ENCODE measurements around the gene THSD7A. TPM values are rescaled to one million over a fixed set of nuclear protein-coding genes. Genes with fewer than 3 reads are reported as not detected.

The THSD7A gene
- total and polyA plus RNA-seq, 2 of the 4 experiments (the other 2 are of a cell fraction): 0.02 to 0.18 TPM

DNA sequence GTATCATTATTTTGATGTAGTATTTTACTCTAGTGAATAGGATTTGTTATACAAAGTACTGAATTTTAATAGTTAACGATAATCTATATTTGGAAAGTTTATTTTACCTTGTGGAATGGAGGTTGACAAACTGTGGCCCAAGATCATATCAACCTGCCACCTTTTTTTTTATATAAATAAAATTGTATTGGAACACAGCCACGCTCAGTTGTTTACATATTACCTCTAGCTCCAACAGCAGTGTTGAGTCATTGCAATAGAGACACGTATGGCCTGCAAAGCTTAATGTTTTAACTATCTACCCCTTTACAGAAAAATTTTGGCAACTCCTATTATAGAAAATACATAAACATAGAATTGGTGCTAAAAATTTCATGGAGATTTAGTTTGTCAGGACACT is 239.3 kb downstream of the THSD7A start:
- BruUV-seq (replicated peaks): no TSS peak
- peaks cover 3% of the 10 kb centered on the region for H3K9me3 ChIP-seq (ENCODE audit: control insufficient read depth, insufficient read depth, low read length)
- no peak overlapping the region for H2BK120ac ChIP-seq (ENCODE audit: low read depth, low read length)
- H3K4me1 ChIP-seq (ENCODE audit: control insufficient read depth, insufficient read depth, low read length): no peaks in the 10 kb centered on the region
- no peak overlapping the region for H2AK9ac ChIP-seq (replicated peaks; ENCODE audit: low read depth, low read length, poor library complexity)
- intact Hi-C loops (cut with micrococcal nuclease): no loop called here
- H3K27ac ChIP-seq (ENCODE audit: insufficient read depth, low read length): no peak overlapping the region
- H2BK20ac ChIP-seq (ENCODE audit: low read depth, low read length): no peak overlapping the region
- no peak overlapping the region for H2AFZ ChIP-seq (replicated peaks; ENCODE audit: low read length, poor library complexity)
- H3K9ac ChIP-seq (ENCODE audit: low read depth, low read length): no peak overlapping the region
- H3K23ac ChIP-seq (ENCODE audit: low read depth, low read length): no peak overlapping the region
- no peaks in the 10 kb centered on the region for H3K36me3 ChIP-seq (ENCODE audit: control insufficient read depth, insufficient read depth, low read length)
- H4K20me1 ChIP-seq (ENCODE audit: insufficient read depth, low read length): no peaks in the 10 kb centered on the region
- H3K18ac ChIP-seq (ENCODE audit: low read depth, low read length): no peak overlapping the region
- no peaks in the 10 kb centered on the region for H3K27me3 ChIP-seq (ENCODE audit: control insufficient read depth, insufficient read depth, low read length)
- no peak for DNase-seq
- no peak for TF ChIP-seq SMC3 (IDR thresholded peaks at IDR 0.05; ENCODE audit: low read depth, low read length)
- no peak for TF ChIP-seq RAD21 (IDR thresholded peaks at IDR 0.05; ENCODE audit: low read length)
- no peak for TF ChIP-seq MXI1 (IDR thresholded peaks at IDR 0.05; ENCODE audit: borderline replicate concordance, low read depth, low read length)
- TF ChIP-seq CHD1 (IDR thresholded peaks at IDR 0.05; ENCODE audit: low read depth, low read length): no peak
- TF ChIP-seq, protein P1, sequence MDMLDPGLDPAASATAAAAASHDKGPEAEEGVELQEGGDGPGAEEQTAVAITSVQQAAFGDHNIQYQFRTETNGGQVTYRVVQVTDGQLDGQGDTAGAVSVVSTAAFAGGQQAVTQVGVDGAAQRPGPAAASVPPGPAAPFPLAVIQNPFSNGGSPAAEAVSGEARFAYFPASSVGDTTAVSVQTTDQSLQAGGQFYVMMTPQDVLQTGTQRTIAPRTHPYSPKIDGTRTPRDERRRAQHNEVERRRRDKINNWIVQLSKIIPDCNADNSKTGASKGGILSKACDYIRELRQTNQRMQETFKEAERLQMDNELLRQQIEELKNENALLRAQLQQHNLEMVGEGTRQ (IDR thresholded peaks at IDR 0.05; ENCODE audit: low read depth, low read length): no peak
- no peak for TF ChIP-seq NFE2L2 (IDR thresholded peaks at IDR 0.05; ENCODE audit: low read depth, low read length)
- TF ChIP-seq POLR2A (IDR thresholded peaks at IDR 0.05; ENCODE audit: low read depth, low read length): no peak
- TF ChIP-seq RCOR1 (IDR thresholded peaks at IDR 0.05; ENCODE audit: insufficient replicate concordance, low read length): no peak
- no peak for TF ChIP-seq CTCF (conservative IDR thresholded peaks at IDR 0.05; ENCODE audit: low read depth, low read length)
- no peak for TF ChIP-seq RFX5 (IDR thresholded peaks at IDR 0.05; ENCODE audit: low read depth, low read length)
- TF ChIP-seq MAFK (IDR thresholded peaks at IDR 0.05; ENCODE audit: low read depth, low read length): no peak
- TF ChIP-seq MAZ (IDR thresholded peaks at IDR 0.05; ENCODE audit: borderline replicate concordance, low read depth, low read length): no peak
- no peak for TF ChIP-seq BHLHE40 (IDR thresholded peaks at IDR 0.05; ENCODE audit: low read depth, low read length)
- TF ChIP-seq ELK1 (IDR thresholded peaks at IDR 0.05; ENCODE audit: borderline replicate concordance, low read depth, low read length): no peak
- no peak for TF ChIP-seq FOS (IDR thresholded peaks at IDR 0.05; ENCODE audit: low read depth, low read length)
- TF ChIP-seq CEBPB (IDR thresholded peaks at IDR 0.05; ENCODE audit: low read depth, low read length): no peak
- H4K91ac ChIP-seq (ENCODE audit: insufficient read depth, low read depth, low read length): no peak overlapping the region
- no peaks in the 10 kb centered on the region for H3K9me1 ChIP-seq (ENCODE audit: insufficient read depth, low read length)
- ATAC-seq (ENCODE audit: low read depth): no peak
- ChIA-PET CTCF (no interaction called here), POLR2A (ENCODE audit: unreplicated experiment) (no interaction called here)
- H3K4me2 ChIP-seq (ENCODE audit: low read depth, low read length): no peak overlapping the region
- no peaks in the 10 kb centered on the region for H3K79me1 ChIP-seq (ENCODE audit: low read depth in 1 of 2, low read length in 2 of 2)
- no peak overlapping the region for H2BK15ac ChIP-seq (ENCODE audit: low read depth, low read length)
- in situ Hi-C loops (cut with MboI; ENCODE audit: low sequenced_read_pairs): no loop called here
- no peak overlapping the region for H3K4me3 ChIP-seq (ENCODE audit: insufficient read depth, low read depth, low read length)
- H4K5ac ChIP-seq (ENCODE audit: low read depth, low read length): no peak overlapping the region
- H2BK5ac ChIP-seq (ENCODE audit: low read depth, low read length, poor library complexity, severe bottlenecking): no peak overlapping the region
- H3K4ac ChIP-seq (ENCODE audit: low read depth, low read length): no peak overlapping the region
- dilution Hi-C loops (cut with HindIII; ENCODE audit: low sequenced_read_pairs, unreplicated experiment): no loop called here
- H2AK5ac ChIP-seq (ENCODE audit: low read depth, low read length): no peak overlapping the region
- H3K14ac ChIP-seq (replicated peaks; ENCODE audit: low read depth, low read length): no peak overlapping the region
- no peak overlapping the region for H3K56ac ChIP-seq (ENCODE audit: extremely low read depth, insufficient read depth, low read length)
- no peak overlapping the region for H4K8ac ChIP-seq (ENCODE audit: low read depth in 2 of 2, low read length in 2 of 2)
- no CpG with 5 or more reads among the region's 3 CpGs for WGBS, 2 experiments (ENCODE audit: extremely low coverage in 2 of 2, insufficient read length in 1 of 2)

Measured in IMR-90 (cell line).